Activated CD4-positive, CD25-positive, alpha-beta regulatory T cell treated with anti-CD3 and anti-CD28 coated beads, Interleukin-2, amount 50 U/mL, for 72 hours (primary cell): Measurements from ENCODE around the gene UGT1A5.

Experiments used
- DNase-seq: peaks from one replicate; pipeline ENCODE4 v3.0.0; 2021

UGT1A5 gene

GRCh38 chr2:233791151-233791882, 78.6 kb downstream of the UGT1A5 start:
- peak; percentile 17 for DNase-seq

DNA sequence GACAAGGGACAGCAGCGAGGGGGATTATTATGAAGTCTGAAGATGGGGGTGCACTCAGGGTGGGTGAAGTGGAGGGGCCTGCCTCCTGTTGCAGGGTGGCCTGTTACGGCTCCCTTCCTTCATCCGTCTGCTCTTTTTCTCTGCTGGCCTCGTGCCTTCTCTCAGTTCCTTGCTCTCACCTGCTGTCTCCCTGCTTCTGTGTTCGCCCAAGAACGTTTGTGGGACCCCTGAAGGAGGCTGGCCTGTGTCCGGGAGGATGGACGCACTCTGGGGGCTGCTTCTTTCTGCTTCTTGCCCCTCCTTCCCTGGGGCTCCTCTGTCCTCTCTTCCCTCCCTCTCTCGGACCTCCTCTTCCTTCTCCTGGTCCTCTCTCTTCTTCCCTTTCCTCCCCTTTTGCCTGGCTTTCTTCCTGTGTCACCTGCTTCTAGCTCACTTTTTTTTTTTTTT, 79.2 kb downstream of the UGT1A5 start:
- DNase-seq, result peak; percentile 11

DNA sequence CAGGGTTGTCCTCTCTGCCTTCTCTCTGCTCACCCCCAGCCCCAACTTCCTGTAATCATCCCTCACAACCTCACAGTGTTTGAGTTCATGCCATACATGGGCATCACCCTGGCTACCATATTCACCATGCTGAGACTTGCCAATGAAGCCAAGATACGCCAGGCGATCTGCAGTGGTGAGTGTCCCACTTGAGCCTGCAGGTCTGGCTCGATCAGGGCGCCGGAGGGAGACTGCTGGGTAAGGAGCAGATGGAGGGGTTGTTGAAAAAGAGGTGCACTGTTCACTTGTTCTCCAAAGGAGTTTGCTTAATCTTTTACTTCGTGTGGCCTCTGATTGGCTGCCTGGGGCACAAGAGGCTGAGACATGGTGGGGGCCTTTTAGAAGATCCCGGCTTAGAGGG, 80.0 kb downstream of the UGT1A5 start:
- no peak for DNase-seq

DNA sequence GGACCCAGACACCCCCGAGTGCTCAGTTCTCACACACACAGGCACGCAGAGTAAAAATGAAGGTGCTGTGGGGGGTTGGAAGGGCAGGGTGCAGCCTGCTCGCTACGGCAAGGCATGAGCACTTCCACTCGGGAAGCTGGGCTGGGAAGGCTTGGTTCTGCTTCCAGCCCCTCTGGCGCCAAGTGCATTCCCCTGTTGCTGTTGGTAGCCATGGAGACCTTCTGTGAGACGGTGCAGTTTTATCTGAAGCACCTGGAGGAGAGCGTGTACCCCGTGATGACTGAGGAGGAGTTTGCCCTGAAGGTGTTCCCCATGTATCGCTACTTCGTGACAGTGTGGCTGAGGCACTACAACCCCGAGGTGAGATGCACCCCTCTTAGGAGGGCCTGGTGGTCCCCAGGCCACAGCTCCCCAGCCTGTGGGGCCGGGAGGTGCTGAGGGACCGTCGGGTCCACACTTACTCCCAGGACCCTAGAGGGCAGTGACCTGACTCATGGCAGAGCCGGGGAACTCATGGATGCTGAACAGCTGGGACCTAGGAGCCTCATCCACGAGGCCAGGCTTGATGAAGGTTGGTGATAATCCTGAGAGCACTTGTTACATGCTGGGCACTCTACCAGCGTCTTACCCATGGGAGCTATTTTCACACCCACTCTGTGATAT, 80.9 kb downstream of the UGT1A5 start:
- peak; percentile 20 for DNase-seq

DNA sequence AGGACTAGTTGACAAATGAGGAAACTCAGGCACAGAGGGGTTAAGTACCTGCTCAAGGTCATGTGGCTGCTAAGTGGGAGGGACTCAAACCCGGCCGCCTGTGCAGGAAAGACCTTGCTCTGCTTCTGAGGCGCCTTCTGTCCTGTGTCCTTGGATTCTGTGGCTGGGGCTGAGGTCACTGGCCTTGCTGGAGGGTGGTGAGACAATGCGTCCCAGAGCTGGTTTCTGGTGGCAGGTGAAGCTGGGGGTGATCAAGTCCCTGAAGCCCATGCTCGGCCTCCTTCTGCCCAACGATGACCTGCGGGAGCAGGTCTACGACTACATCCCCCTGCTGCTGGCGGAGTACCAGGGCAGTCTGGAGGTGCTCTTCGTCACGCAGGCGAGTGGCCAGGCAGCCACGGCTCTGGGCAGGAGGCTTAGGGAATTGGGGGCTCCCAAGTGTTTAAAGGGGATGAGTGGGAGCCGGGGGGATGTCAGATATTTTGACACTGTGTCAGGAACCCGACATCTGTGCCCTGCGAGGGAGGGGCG, 81.5 kb downstream of the UGT1A5 start:
- peak; percentile 29 for DNase-seq

- peak; percentile 19 for DNase-seq
Measured at GRCh38 chr2:233795735-233796171, 83.0 kb downstream of the UGT1A5 start.

- DNase-seq, result no peak
Measured at GRCh38 chr2:233796254-233796653, 83.5 kb downstream of the UGT1A5 start.

GRCh38 chr2:233798335-233799086, 85.8 kb downstream of the UGT1A5 start:
- DNase-seq, result no peak

DNA sequence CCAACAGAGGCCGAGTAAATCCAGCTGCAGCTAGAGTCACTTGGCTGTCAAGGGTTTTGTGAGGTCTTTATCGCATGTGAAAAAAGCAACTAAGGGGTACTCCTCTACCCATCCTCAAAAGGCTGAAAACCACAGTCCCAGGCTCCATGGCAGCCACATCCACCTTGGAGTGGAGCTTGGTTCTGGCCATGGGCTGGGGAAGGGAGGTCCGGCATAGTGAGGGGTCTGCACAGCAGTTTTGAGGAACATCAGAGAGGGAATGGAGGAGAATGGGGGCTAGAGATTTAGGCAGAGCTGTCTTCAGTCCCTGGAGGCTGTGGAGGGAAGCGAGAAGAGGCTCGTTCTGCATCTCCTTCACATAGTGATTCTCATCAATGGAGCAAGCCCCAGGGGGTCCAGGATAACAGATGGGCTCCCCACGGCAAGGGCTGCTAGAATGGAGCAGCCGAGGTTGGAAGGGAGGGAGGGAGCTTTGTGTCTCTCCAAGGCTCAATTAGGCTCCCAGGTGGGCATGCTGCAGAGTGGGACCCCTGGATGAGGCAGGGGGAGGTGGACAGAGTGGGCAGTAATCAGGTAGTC, 86.5 kb downstream of the UGT1A5 start:
- DNase-seq, result peak; percentile 6

DNA sequence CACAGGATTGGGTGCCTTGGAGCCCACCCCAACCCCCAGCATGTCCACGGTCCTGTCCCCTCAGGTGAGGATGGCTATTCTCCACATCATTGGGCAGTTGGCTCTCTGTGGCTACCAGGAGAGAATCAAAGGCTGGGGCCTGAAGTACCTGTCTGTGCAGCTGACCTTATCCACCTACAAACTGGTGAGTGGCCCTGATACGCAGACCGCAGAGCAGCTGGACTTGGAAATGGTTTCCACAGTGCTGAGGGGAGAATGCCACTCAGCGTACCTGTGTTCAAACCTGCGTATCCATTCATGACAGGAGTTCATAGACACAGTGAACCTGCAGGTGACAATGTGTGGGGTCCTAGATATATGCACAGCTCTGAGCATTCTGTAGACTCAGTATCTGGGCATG, 87.0 kb downstream of the UGT1A5 start:
- no peak for DNase-seq

DNA sequence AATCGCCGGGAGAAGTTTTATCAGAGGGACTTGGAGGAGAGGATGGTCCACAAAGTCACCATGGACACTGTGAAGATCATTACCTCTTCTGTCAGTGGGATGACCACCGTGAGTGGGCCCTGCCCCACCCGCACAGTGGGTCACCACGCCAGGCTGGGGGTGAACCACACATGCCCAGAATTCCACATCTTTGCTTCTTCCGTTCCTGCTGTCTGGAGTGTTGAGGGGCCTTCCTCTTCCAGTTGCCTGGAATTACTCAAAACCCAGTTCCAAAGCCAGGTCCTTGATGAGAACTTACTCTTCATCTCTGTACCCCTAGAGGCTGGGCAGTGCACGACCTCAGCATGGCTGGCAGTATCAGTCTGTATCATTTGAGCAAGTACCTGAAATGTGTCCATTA, 87.5 kb downstream of the UGT1A5 start:
- DNase-seq, result no peak

DNA sequence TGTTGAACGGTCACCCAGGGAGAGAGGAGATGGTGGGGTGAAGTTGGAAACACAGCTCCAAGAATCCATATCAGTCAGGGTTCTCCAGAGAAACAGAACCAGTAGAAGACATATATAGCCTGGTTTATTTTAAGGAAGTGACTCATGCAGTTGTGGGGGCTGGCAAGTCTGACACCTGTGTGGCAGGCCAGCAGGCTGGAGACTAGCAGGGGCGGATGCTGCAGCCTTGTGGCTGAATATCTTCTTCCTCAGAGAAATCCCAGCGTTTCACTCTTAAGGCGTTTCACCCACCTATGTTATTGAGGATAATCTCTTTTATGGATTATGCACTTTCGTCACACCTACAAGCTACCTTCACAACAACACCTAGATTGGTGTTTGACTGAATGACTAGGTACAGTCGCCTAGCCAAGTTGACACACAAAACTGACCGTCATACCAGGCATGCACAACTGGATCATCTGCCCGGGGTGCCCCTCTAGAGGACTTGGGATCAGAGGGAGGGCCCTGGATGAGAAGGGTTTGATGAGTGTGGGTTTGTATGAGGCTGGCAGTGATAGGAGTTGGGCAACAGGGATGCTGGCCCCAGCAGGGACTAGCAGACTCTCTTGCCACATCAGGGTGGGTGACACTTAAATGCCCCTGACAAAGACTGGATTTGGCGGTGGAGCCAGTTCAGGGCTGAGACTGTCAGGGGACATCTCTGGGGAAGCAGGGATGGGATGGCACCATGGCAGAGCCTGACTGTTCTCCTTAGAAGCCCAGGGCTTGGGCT, 88.8 kb downstream of the UGT1A5 start:
- DNase-seq, result peak; percentile 19

- peak; percentile 9 for DNase-seq
Measured at GRCh38 chr2:233802132-233802815, 89.6 kb downstream of the UGT1A5 start.

DNA sequence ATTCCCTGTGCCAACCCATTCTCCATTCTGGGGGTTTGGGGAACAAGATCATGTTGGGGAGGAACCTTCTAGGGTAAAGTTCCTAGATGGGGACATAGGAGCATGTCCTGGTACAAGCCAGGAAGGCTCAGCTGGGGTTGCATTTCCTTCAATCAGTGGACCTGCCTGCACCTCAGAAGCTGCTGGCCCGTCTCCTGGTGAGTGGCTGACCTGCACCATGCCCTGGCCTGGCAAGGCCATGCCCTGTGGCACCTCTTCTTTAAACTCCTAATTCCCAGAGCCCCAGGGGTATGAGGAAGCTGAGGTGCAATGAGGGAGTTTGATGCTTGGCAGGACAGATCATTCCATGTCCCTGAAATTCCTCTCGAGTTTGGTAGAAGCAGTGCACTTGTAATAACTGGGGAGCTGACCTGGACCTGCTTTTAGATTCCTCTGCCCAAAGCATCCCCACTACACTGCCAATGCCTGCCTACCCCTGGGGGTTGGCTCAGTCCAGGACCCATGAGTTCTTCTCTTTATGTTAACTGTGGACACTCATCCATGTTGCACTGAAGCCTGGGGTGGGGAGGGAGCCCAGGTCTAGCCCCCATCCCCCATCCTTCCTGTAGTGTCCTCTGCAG, 90.7 kb downstream of the UGT1A5 start:
- peak; percentile 21 for DNase-seq

- DNase-seq, result peak; percentile 12
Measured at GRCh38 chr2:233803994-233804393, 91.3 kb downstream of the UGT1A5 start.

- peak; percentile 27 for DNase-seq
Measured at GRCh38 chr2:233807215-233807865, 94.6 kb downstream of the UGT1A5 start.

DNA sequence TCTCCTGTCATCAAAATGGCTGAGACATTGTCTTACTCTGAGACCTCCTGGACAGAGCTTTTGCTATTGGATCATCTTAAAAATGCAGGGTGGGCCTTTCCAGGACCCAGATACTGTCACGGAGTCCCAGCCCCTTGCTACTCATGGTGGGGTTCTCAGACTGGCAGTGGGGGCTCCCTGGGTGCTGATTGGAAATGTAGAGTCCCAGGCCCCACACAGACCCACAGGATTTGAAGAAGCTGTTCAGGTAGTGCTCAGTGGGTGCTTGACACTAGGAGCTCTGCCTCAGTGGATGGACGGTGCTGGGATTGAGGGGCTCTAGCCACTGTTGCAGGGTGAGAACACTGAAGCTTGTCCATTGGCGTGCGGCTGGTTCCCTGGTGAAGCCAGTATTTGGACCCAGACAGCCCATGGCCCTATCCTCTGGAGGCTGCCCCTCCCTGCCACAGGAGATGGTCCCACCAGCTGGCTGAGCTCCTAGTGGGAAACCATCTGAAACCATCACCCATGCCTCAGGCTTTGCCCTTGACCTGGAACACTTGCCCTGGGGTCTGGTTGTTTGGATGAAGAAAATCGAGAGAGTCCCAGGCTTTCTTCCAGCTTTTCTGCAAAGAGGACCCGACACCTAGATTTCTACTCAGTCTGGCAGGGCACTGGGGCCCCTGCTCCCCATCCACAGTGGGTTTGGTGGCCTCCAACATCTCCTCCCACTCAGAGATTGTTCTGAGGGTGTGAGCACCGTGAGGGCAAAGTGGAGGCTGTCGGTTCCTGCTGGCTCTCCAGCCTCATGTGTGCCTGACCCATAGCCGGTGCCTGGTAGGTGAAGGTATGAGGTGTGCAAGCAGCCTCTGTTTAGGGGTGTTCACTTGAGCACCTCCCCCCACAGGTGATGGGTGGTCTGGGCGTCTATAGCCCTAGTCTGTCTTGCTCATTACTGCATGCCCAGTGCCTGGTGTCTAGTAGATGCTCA, 95.5 kb downstream of the UGT1A5 start:
- peak; percentile 14 for DNase-seq

- peak; percentile 6 for DNase-seq
Measured at GRCh38 chr2:233810385-233810784, 97.7 kb downstream of the UGT1A5 start.

GRCh38 chr2:233811087-233811486, 98.4 kb downstream of the UGT1A5 start:
- DNase-seq, result no peak
